CD4-positive, alpha-beta T cell (primary cell): Measurements from ENCODE around the gene SLC1A2. TPM values are rescaled to one million over a fixed set of nuclear protein-coding genes. Genes with fewer than 3 reads are reported as not detected.

Experiments
- ATAC-seq: fragments of 200-7000 bp; cut with Tn5 transposase; one replicate; pipeline ENCODE4 v1.10.0; 2022; ENCODE audit warnings: mild to moderate bottlenecking; ENCODE audit not compliant: poor library complexity
- CTCF ChIA-PET: fragments of 350-600 bp; sonication (Branson Sonifier 250); formaldehyde crosslinking; loops from one replicate; lab custom pipeline; 2021; ENCODE audit warnings: antibody characterized with exemption, inconsistent platforms; lab: Charles Lee
- POLR2A ChIA-PET: fragments of 350-600 bp; sonication (Branson Sonifier 250); formaldehyde crosslinking; loops from one replicate; lab custom pipeline; 2021; ENCODE audit warnings: antibody characterized with exemption, inconsistent platforms; lab: Charles Lee
- DNase-seq, 14 experiments: peaks; one replicate each; pipeline ENCODE4 v3.0.0-alpha.2; 2013 to 2020; ENCODE audit warnings: mixed read lengths in 2 of 14
- H3K27ac ChIP-seq, 2 donors: one replicate each; pipeline versions ENCODE4 v1.5.1 to v1.7.0; 2013; ENCODE audit warnings: low read length in 2 of 2, low read depth in 1 of 2, mild to moderate bottlenecking in 1 of 2
- H3K27me3 ChIP-seq, 2 experiments: 1 replicate in 1 of 2; 2 replicates in 1 of 2; pipeline versions ENCODE4 v1.6.1 to v1.7.0; 2013; ENCODE audit warnings: low read length in 2 of 2, control low read depth in 1 of 2, mild to moderate bottlenecking in 1 of 2, moderate library complexity in 1 of 2; ENCODE audit not compliant: insufficient read depth in 2 of 2, control insufficient read depth in 1 of 2
- H3K36me3 ChIP-seq: one replicate; pipeline ENCODE4 v1.6.1; 2013; ENCODE audit warnings: low read length, control low read depth; ENCODE audit not compliant: insufficient read depth
- H3K4me1 ChIP-seq: one replicate; pipeline ENCODE4 v1.6.1; 2013; ENCODE audit warnings: low read length, control low read depth; ENCODE audit not compliant: insufficient read depth
- H3K4me3 ChIP-seq: one replicate; pipeline ENCODE4 v1.5.1; 2013; ENCODE audit warnings: mild to moderate bottlenecking, low read length, moderate library complexity
- H3K9me3 ChIP-seq, 2 experiments: 1 replicate in 1 of 2; 2 replicates in 1 of 2; pipeline versions ENCODE4 v1.6.1 to v1.7.0; 2013; ENCODE audit warnings: low read length in 2 of 2, mild to moderate bottlenecking in 2 of 2, control low read depth in 1 of 2, moderate library complexity in 1 of 2; ENCODE audit not compliant: control insufficient read depth in 1 of 2, insufficient read depth in 1 of 2
- H3K27ac Mint-ChIP-seq: one replicate; pipeline ENCODE4 v1.8.0; 2020; ENCODE audit warnings: mixed read lengths
- H3K27me3 Mint-ChIP-seq: one replicate; pipeline ENCODE4 v1.8.0; 2021; ENCODE audit warnings: mixed read lengths
- H3K36me3 Mint-ChIP-seq: one replicate; pipeline ENCODE4 v1.8.0; 2021; ENCODE audit warnings: low read depth, mixed read lengths
- H3K4me1 Mint-ChIP-seq: one replicate; pipeline ENCODE4 v1.8.0; 2021; ENCODE audit warnings: low read depth, mixed read lengths
- H3K4me3 Mint-ChIP-seq: one replicate; pipeline ENCODE4 v1.8.0; 2020; ENCODE audit warnings: mild to moderate bottlenecking, mixed read lengths
- H3K9me3 Mint-ChIP-seq: one replicate; pipeline ENCODE4 v1.8.0; 2020; ENCODE audit warnings: mixed read lengths
- intact Hi-C, 2 experiments: fragments of 100-400 bp; cut with DNase I in 1 of 2; cut with micrococcal nuclease in 1 of 2; formaldehyde crosslinking; loops; one replicate each; pipeline versions ENCODE4 v1.15.1 to v1.9.0; 2023 to 2025; cut with DNase I, micrococcal nuclease
- total RNA-seq, 174 experiments: library from RNA in 2 of 174; stranded (reverse) in 2 of 174; gene quantifications; one replicate each; pipeline ENCODE4 v1.2.3 and lab custom pipeline; 2021 to 2026
- TF ChIP-seq, protein P1 (sequence below): fragments of 200-600 bp; IDR thresholded peaks from one replicate; pipeline ENCODE4 v1.8.0; 2022; ENCODE audit warnings: antibody characterized with exemption, mild to moderate bottlenecking

SLC1A2 gene
- total RNA-seq, 2 experiments from 2014 or later, result not detected

DNA sequence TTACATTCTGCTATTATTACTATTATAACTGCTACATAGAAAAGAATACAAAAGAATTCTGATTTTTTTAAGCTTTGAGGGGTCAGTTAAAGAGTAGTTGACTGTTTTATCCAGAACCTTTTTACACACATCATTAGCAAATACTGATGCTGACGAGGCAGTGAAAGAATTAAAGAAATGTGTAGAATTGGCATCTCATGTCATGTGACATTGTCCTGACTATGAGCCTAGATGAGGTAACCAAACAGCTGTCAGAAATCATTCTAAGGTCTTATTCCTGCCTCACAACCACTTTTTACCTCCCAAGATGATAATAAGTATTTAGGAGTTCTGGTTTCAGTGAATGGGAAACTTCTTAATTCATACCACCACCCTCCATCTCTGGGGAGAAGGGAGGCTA is 121.0 kb downstream of the SLC1A2 start:
- TF ChIP-seq, protein P1, sequence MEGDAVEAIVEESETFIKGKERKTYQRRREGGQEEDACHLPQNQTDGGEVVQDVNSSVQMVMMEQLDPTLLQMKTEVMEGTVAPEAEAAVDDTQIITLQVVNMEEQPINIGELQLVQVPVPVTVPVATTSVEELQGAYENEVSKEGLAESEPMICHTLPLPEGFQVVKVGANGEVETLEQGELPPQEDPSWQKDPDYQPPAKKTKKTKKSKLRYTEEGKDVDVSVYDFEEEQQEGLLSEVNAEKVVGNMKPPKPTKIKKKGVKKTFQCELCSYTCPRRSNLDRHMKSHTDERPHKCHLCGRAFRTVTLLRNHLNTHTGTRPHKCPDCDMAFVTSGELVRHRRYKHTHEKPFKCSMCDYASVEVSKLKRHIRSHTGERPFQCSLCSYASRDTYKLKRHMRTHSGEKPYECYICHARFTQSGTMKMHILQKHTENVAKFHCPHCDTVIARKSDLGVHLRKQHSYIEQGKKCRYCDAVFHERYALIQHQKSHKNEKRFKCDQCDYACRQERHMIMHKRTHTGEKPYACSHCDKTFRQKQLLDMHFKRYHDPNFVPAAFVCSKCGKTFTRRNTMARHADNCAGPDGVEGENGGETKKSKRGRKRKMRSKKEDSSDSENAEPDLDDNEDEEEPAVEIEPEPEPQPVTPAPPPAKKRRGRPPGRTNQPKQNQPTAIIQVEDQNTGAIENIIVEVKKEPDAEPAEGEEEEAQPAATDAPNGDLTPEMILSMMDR, result no peak
- Histone ChIP-seq H3K27ac (no peak overlapping the region), H3K27me3 (no peaks in the 10 kb centered on the region), H3K4me1 (no peaks in the 10 kb centered on the region), H3K4me3 (no peak overlapping the region), H3K36me3 (no peaks in the 10 kb centered on the region), H3K9me3 (no peaks in the 10 kb centered on the region)
- POLR2A ChIA-PET, result no interaction called here
- Mint-ChIP-seq H3K27me3 (no peaks in the 10 kb centered on the region), H3K4me1 (peaks cover under 1% of the 10 kb centered on the region), H3K4me3 (no peak overlapping the region), H3K9me3 (no peaks in the 10 kb centered on the region), H3K36me3 (no peaks in the 10 kb centered on the region), H3K27ac (no peak overlapping the region)
- ATAC-seq, result no peak
- CTCF ChIA-PET, result no interaction called here
- intact Hi-C loops, result loop anchor here in 1 of 2 experiments (2.0 kb wide), 1 partner anchor 44 kb away; no protein-coding TSS in a partner anchor
- no peak for DNase-seq

DNA sequence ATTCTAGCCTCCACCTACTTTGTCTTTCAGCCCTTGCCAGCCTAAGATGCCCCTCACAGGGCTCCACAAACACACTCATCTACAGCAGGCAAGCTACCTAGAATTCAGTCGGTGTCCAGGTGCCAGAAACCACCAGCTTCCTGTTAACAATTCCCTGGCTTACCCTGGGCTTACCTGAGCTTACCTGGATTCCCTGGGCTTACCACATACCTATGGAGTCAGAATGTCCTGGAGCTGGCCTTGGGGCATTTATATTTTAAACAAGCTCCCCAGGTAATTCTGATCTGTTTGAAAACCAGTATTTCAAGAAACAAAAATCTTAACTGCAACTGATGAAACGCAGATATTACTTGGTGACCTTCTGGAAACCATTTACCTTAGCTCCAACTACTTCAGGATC is 123.6 kb downstream of the SLC1A2 start:
- Histone ChIP-seq H3K9me3 (no peaks in the 10 kb centered on the region), H3K27me3 (no peaks in the 10 kb centered on the region), H3K27ac (no peak overlapping the region), H3K4me1 (no peaks in the 10 kb centered on the region), H3K36me3 (no peaks in the 10 kb centered on the region), H3K4me3 (no peak overlapping the region)
- ChIA-PET POLR2A (no interaction called here), CTCF (interaction anchor here (1.3 kb wide), 1 partner anchor 24 kb away, joined by 3 read pairs; no protein-coding TSS in a partner anchor)
- DNase-seq (no peak), ATAC-seq (no peak)
- TF ChIP-seq, protein P1, result no peak
- no peak overlapping the region for H3K27ac Mint-ChIP-seq
- H3K9me3 Mint-ChIP-seq, result no peaks in the 10 kb centered on the region
- no peaks in the 10 kb centered on the region for H3K36me3 Mint-ChIP-seq
- peaks cover 14% of the 10 kb centered on the region for H3K4me1 Mint-ChIP-seq
- no peak overlapping the region for H3K4me3 Mint-ChIP-seq
- no peaks in the 10 kb centered on the region for H3K27me3 Mint-ChIP-seq
- intact Hi-C loops, result no loop called here

DNA sequence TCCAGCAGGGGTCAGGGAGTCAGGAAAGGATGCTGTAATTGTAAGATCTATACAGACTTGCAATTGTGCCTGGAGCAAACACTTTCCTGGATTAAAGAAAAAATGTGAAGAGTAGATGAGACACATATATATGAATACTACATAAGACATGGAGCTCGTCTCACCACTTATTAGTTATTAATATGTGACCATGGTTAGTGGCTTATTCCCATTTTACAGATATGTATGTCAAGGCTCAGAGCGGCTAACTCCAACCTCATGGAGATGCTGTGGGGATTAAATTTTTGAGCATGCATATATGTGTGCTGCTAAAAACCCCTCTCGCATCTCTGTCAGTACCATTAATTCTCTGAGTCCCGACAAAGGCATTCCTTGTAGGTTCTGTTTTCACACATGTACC is 125.7 kb downstream of the SLC1A2 start:
- no peak overlapping the region for H3K4me3 ChIP-seq
- H3K36me3 ChIP-seq, result no peaks in the 10 kb centered on the region
- no peaks in the 10 kb centered on the region for H3K27me3 ChIP-seq
- ATAC-seq (no peak), DNase-seq (no peak)
- H3K27ac ChIP-seq, result no peak overlapping the region
- no peaks in the 10 kb centered on the region for H3K4me1 ChIP-seq
- H3K4me1 Mint-ChIP-seq, result peaks cover 14% of the 10 kb centered on the region
- H3K4me3 Mint-ChIP-seq, result no peak overlapping the region
- no peaks in the 10 kb centered on the region for H3K9me3 Mint-ChIP-seq
- H3K36me3 Mint-ChIP-seq, result no peaks in the 10 kb centered on the region
- no peaks in the 10 kb centered on the region for H3K27me3 Mint-ChIP-seq
- intact Hi-C loops, result no loop called here
- ChIA-PET CTCF (interaction anchor here (1.7 kb wide), 1 partner anchor 12 kb away, joined by 6 read pairs; no protein-coding TSS in a partner anchor), POLR2A (no interaction called here)
- TF ChIP-seq, protein P1, result no peak
- H3K9me3 ChIP-seq, result no peaks in the 10 kb centered on the region
- H3K27ac Mint-ChIP-seq, result no peak overlapping the region
